ENCODE measurements around the gene DCLK3.

- TF ChIP-seq POLR2A (IDR thresholded peaks at IDR 0.05; ENCODE audit: low read depth, low read length) (no peak), POLR2AphosphoS5 (IDR thresholded peaks at IDR 0.05; ENCODE audit: low read depth, low read length) (no peak), TAF1 (IDR thresholded peaks at IDR 0.05; ENCODE audit: low read depth, low read length) (no peak), SPI1 (IDR thresholded peaks at IDR 0.05; ENCODE audit: low read depth, low read length) (no peak)
Observed at GRCh38 chr3:36705015-36705414, 59.3 kb downstream of the DCLK3 start.

Measured in GM12891 (cell line).